KMS-11 (cell line): ENCODE data around the gene GLMN.

ENCODE experiments used
- H2AFZ ChIP-seq: fragments of 200-600 bp; sonication (generic); 2 replicates; pipeline ENCODE4 v1.6.1; 2016; ENCODE audit warnings: antibody characterized with exemption, mixed run types, low read depth
- H3K27ac ChIP-seq: fragments of 200-600 bp; sonication (generic); 2 replicates; pipeline ENCODE4 v1.6.1; 2016; ENCODE audit warnings: mild to moderate bottlenecking, mixed run types
- H3K27me3 ChIP-seq: fragments of 200-600 bp; sonication (generic); 2 replicates; pipeline ENCODE4 v1.6.1; 2017; ENCODE audit warnings: mild to moderate bottlenecking, low read depth, mixed run types, moderate library complexity; ENCODE audit not compliant: insufficient read depth
- H3K36me3 ChIP-seq: fragments of 200-600 bp; sonication (generic); 2 replicates; pipeline ENCODE4 v1.6.1; 2017; ENCODE audit warnings: mild to moderate bottlenecking, mixed run types; ENCODE audit not compliant: insufficient read depth
- H3K4me1 ChIP-seq: fragments of 200-600 bp; sonication (generic); 2 replicates; pipeline ENCODE4 v1.6.1; 2016; ENCODE audit warnings: mild to moderate bottlenecking, low read depth, mixed run types; ENCODE audit not compliant: poor library complexity, severe bottlenecking
- H3K4me2 ChIP-seq: fragments of 200-600 bp; sonication (generic); 2 replicates; pipeline ENCODE4 v1.7.0; 2016; ENCODE audit warnings: mild to moderate bottlenecking, mixed run types
- H3K4me3 ChIP-seq: fragments of 200-600 bp; sonication (generic); IDR thresholded peaks from 2 replicates; pipeline ENCODE4 v1.6.1; 2017; ENCODE audit warnings: low read depth, low read length, mixed read lengths; ENCODE audit not compliant: insufficient read depth
- H3K79me2 ChIP-seq: fragments of 200-600 bp; sonication (generic); 2 replicates; pipeline ENCODE4 v1.6.1; 2016; ENCODE audit warnings: low read depth, mixed run types; ENCODE audit not compliant: insufficient read depth
- H3K9ac ChIP-seq: fragments of 200-600 bp; sonication (generic); 2 replicates; pipeline ENCODE4 v1.6.1; 2016; ENCODE audit warnings: mild to moderate bottlenecking, mixed run types
- H4K20me1 ChIP-seq: fragments of 200-600 bp; sonication (generic); 2 replicates; pipeline ENCODE4 v1.6.1; 2016; ENCODE audit warnings: mild to moderate bottlenecking, mixed run types; ENCODE audit not compliant: insufficient read depth
- CTCF ChIP-seq: fragments of 200-600 bp; sonication (generic); conservative IDR thresholded peaks from 2 replicates; pipeline ENCODE4 v1.6.1; 2017; ENCODE audit warnings: low read depth, mild to moderate bottlenecking, antibody characterized with exemption, low read length, moderate library complexity, mixed read lengths

The GLMN gene

GRCh38 chr1:92306020-92306419 lies 7.2 kb upstream of the GLMN start:
- no peaks in the 10 kb centered on the region for H3K36me3 ChIP-seq

GRCh38 chr1:92301021-92301420 lies 2.2 kb upstream of the GLMN start:
- Histone ChIP-seq H4K20me1 (no peaks in the 10 kb centered on the region), H3K4me1 (peaks cover 21% of the 10 kb centered on the region), H3K27me3 (no peaks in the 10 kb centered on the region), H3K4me2 (no peak overlapping the region), H3K9ac (no peak overlapping the region), H3K79me2 (0 out of 2 replicates have a peak, but pooled peaks cover 15% of the 10 kb centered on the region), H3K27ac (no peak overlapping the region), H2AFZ (no peak overlapping the region), H3K4me3 (no peak overlapping the region), H3K36me3 (no peaks in the 10 kb centered on the region)
- no peak for TF ChIP-seq CTCF

More at GRCh38 chr1:92306020-92306419, 7.2 kb upstream of the GLMN start:
- Histone ChIP-seq H2AFZ (no peak overlapping the region), H3K79me2 (no peaks in the 10 kb centered on the region), H3K27ac (no peak overlapping the region), H3K9ac (no peak overlapping the region), H3K4me2 (no peak overlapping the region), H3K4me3 (no peak overlapping the region), H3K27me3 (no peaks in the 10 kb centered on the region), H3K4me1 (no peaks in the 10 kb centered on the region), H4K20me1 (no peaks in the 10 kb centered on the region)
- TF ChIP-seq CTCF, result no peak

GRCh38 chr1:92299477-92300150 lies 827 bp upstream of the GLMN start:
- Histone ChIP-seq H4K20me1 (no peaks in the 10 kb centered on the region), H3K79me2 (0 out of 2 replicates have a peak, but pooled peaks cover 15% of the 10 kb centered on the region), H3K27ac (peak overlapping the region; percentile 80; the same call in 1 of the 2 replicates), H3K36me3 (no peaks in the 10 kb centered on the region), H3K9ac (peak overlapping the region; percentile 79), H3K27me3 (no peaks in the 10 kb centered on the region), H2AFZ (peak overlapping the region; percentile 45; the same call in 1 of the 2 replicates), H3K4me1 (peaks cover 21% of the 10 kb centered on the region), H3K4me3 (peak overlapping the region; percentile 1), H3K4me2 (peak overlapping the region; percentile 82)
- no peak for TF ChIP-seq CTCF

GRCh38 chr1:92298213-92298572 lies 594 bp downstream of the GLMN start:
- H3K36me3 ChIP-seq, result no peaks in the 10 kb centered on the region
- peaks cover 21% of the 10 kb centered on the region for H3K4me1 ChIP-seq
- H3K79me2 ChIP-seq, result 0 out of 2 replicates have a peak, but pooled peaks cover 15% of the 10 kb centered on the region
- peak overlapping the region; percentile 80 for H3K27ac ChIP-seq
- no peak overlapping the region for H3K4me3 ChIP-seq
- peak overlapping the region; percentile 45 for H2AFZ ChIP-seq
- TF ChIP-seq CTCF, result 0 out of 2 replicates have a peak, but pooled peaks have one; percentile 10
- no peaks in the 10 kb centered on the region for H4K20me1 ChIP-seq
- H3K9ac ChIP-seq, result peak overlapping the region; percentile 79
- no peaks in the 10 kb centered on the region for H3K27me3 ChIP-seq
- peak overlapping the region; percentile 88 for H3K4me2 ChIP-seq
